ENCODE measurements around the gene EIF3L. TPM values are rescaled to one million over a fixed set of nuclear protein-coding genes. Genes with fewer than 3 reads are reported as not detected.

The EIF3L gene
- polyA plus RNA-seq, 1 of the 3 experiments (the other 2 are of a cell fraction): 478 TPM

- 95% methylated on average over 5 of the region's 5 CpGs for WGBS (ENCODE audit: low lambda C conversion rate)
Observed at GRCh38 chr22:37893583-37893983, 44.4 kb downstream of the EIF3L start.

GRCh38 chr22:37894939-37895670 is 45.9 kb downstream of the EIF3L start:
- WGBS (ENCODE audit: low lambda C conversion rate): 91% methylated on average over 7 of the region's 8 CpGs
- POLR2A ChIA-PET: interaction anchor here (2.7 kb wide), 1 partner anchor 11 kb away, joined by 9 read pairs; the partner anchor contains the start of gene MICALL1

More at GRCh38 chr22:37893583-37893983, 44.4 kb downstream of the EIF3L start:
- Histone ChIP-seq H3K4me3 (ENCODE audit: low read depth in 2 of 2, low read length in 1 of 2) (no peak overlapping the region), H3K4me1 (ENCODE audit: control insufficient read depth in 1 of 2, insufficient read depth in 2 of 2, low read depth in 1 of 2, low read length in 1 of 2) (peaks cover 4 to 13% of the 10 kb centered on the region in 2 experiments; a peak in 2 of 4 replicates), H3K27ac (ENCODE audit: low read depth in 2 of 2, low read length in 1 of 2) (no peak overlapping the region; a peak in 1 of 4 replicates), H4K20me1 (ENCODE audit: insufficient read depth) (no peaks in the 10 kb centered on the region), H3K27me3 (ENCODE audit: insufficient read depth) (no peaks in the 10 kb centered on the region), H3K36me3 (replicated peaks in 1 of 2; ENCODE audit: control insufficient read depth in 1 of 2, insufficient read depth in 2 of 2, low read length in 1 of 2) (peaks cover 19 to 29% of the 10 kb centered on the region in 2 experiments), H3K79me2 (ENCODE audit: insufficient read depth) (no peaks in the 10 kb centered on the region), H3F3A (replicated peaks; ENCODE audit: insufficient read depth) (peaks cover 12% of the 10 kb centered on the region), H3K9me2 (no peaks in the 10 kb centered on the region), H2AFZ (ENCODE audit: low read depth) (no peak overlapping the region), H3K4me2 (no peak overlapping the region), H3K9ac (no peak overlapping the region), H3K9me3 (no peaks in the 10 kb centered on the region)
- ChIA-PET POLR2A (interaction anchor here (1.3 to 1.5 kb wide), 2 partner anchors 12 to 50 kb away, joined by 4 to 6 read pairs; partner anchors contain the start of genes ANKRD54 and MICALL1), CTCF (interaction anchor here (0.8 to 5.5 kb wide), 2 partner anchors 12 to 76 kb away, joined by 3 to 16 read pairs; partner anchors contain the start of gene MICALL1)
- TF ChIP-seq SIN3A (IDR thresholded peaks at IDR 0.05; ENCODE audit: borderline replicate concordance, low read depth, low read length): no peak
- DNase-seq: no peak

More at GRCh38 chr22:37894939-37895670, 45.9 kb downstream of the EIF3L start:
- no peak overlapping the region for H3K9ac ChIP-seq
- peaks cover 10 to 15% of the 10 kb centered on the region in 2 experiments for H3K36me3 ChIP-seq (replicated peaks in 1 of 2; ENCODE audit: control insufficient read depth in 1 of 2, insufficient read depth in 2 of 2, low read length in 1 of 2)
- no peaks in the 10 kb centered on the region for H3K9me2 ChIP-seq
- H3K4me2 ChIP-seq: no peak overlapping the region
- CTCF ChIA-PET: interaction anchor here (3.1 kb wide), 1 partner anchor 39 kb away, joined by 9 read pairs; no protein-coding TSS in a partner anchor
- DNase-seq: no peak
- no peaks in the 10 kb centered on the region for H3K27me3 ChIP-seq (ENCODE audit: insufficient read depth)
- no peak overlapping the region for H3K4me3 ChIP-seq (ENCODE audit: low read depth in 2 of 2, low read length in 1 of 2)
- no peaks in the 10 kb centered on the region for H3K9me3 ChIP-seq
- no peak for TF ChIP-seq EZH2phosphoT487 (IDR thresholded peaks at IDR 0.05; ENCODE audit: borderline replicate concordance, low read depth)
- no peak for TF ChIP-seq YY1 (IDR thresholded peaks at IDR 0.05; ENCODE audit: low read depth)
- no peak for TF ChIP-seq RCOR1 (IDR thresholded peaks at IDR 0.05; ENCODE audit: low read length)
- TF ChIP-seq JUND (IDR thresholded peaks at IDR 0.05): no peak
- no peak for TF ChIP-seq POLR2AphosphoS5 (IDR thresholded peaks at IDR 0.05; ENCODE audit: low read depth, low read length)
- TF ChIP-seq MEF2A (IDR thresholded peaks at IDR 0.05; ENCODE audit: borderline replicate concordance, low read depth): no peak
- TF ChIP-seq ELF1 (IDR thresholded peaks at IDR 0.05): no peak
- TF ChIP-seq ZBTB33 (IDR thresholded peaks at IDR 0.05; ENCODE audit: borderline replicate concordance, low read depth): no peak
- TF ChIP-seq PBX3 (IDR thresholded peaks at IDR 0.05): no peak
- no peak for TF ChIP-seq RXRA (IDR thresholded peaks at IDR 0.05; ENCODE audit: borderline replicate concordance, low read depth)
- TF ChIP-seq GABPA (IDR thresholded peaks at IDR 0.05; ENCODE audit: low read depth): no peak
- TF ChIP-seq SIN3A (IDR thresholded peaks at IDR 0.05; ENCODE audit: borderline replicate concordance, low read depth, low read length): no peak
- TF ChIP-seq FOSL2 (IDR thresholded peaks at IDR 0.05; ENCODE audit: borderline replicate concordance, low read depth): no peak
- no peaks in the 10 kb centered on the region for H4K20me1 ChIP-seq (ENCODE audit: insufficient read depth)
- H3K27ac ChIP-seq (ENCODE audit: low read depth in 2 of 2, low read length in 1 of 2): no peak overlapping the region
- H3K79me2 ChIP-seq (ENCODE audit: insufficient read depth): no peaks in the 10 kb centered on the region
- H2AFZ ChIP-seq (ENCODE audit: low read depth): no peak overlapping the region
- H3F3A ChIP-seq (replicated peaks; ENCODE audit: insufficient read depth): peaks cover 12% of the 10 kb centered on the region
- peaks cover 12 to 13% of the 10 kb centered on the region in 2 experiments; a peak in 2 of 4 replicates for H3K4me1 ChIP-seq (ENCODE audit: control insufficient read depth in 1 of 2, insufficient read depth in 2 of 2, low read depth in 1 of 2, low read length in 1 of 2)

All from SK-N-SH (cell line).